Smooth muscle cell (in vitro differentiated cells): Measurements from ENCODE around the gene RFESD. TPM values are rescaled to one million over a fixed set of nuclear protein-coding genes. Genes with fewer than 3 reads are reported as not detected.
A peak's percentile ranks its signal among the peaks of the same experiment; 100 is the strongest.

ENCODE experiments used
- DNase-seq: peaks from one replicate; lab custom pipeline; 2025; ENCODE audit not compliant: unreplicated experiment; lab: John Stamatoyannopoulos, UW
- H2AFZ ChIP-seq: fragments of 200-600 bp; sonication (generic); 2 replicates; pipeline ENCODE4 v1.6.0; 2016; ENCODE audit warnings: antibody characterized with exemption, low read depth, mild to moderate bottlenecking
- H3F3A ChIP-seq: fragments of 200-600 bp; sonication (generic); 2 replicates; pipeline ENCODE4 v1.6.0; 2017; ENCODE audit warnings: antibody characterized with exemption, low read depth
- H3K27ac ChIP-seq: fragments of 200-600 bp; sonication (generic); 2 replicates; pipeline ENCODE4 v1.5.1; 2016; ENCODE audit warnings: low read depth, mild to moderate bottlenecking
- H3K27me3 ChIP-seq: fragments of 200-600 bp; sonication (generic); 2 replicates; pipeline ENCODE4 v1.6.1; 2016; ENCODE audit warnings: low read depth, mild to moderate bottlenecking
- H3K36me3 ChIP-seq: fragments of 200-600 bp; sonication (generic); 2 replicates; pipeline ENCODE4 v1.5.1; 2016; ENCODE audit warnings: low read depth
- H3K4me1 ChIP-seq: fragments of 200-600 bp; sonication (generic); 2 replicates; pipeline ENCODE4 v1.5.1; 2016; ENCODE audit warnings: low read depth
- H3K4me2 ChIP-seq: fragments of 200-600 bp; sonication (generic); 2 replicates; pipeline ENCODE4 v1.6.0; 2016; ENCODE audit warnings: mild to moderate bottlenecking
- H3K4me3 ChIP-seq: fragments of 200-600 bp; sonication (generic); 2 replicates; pipeline ENCODE4 v1.5.1; 2016; ENCODE audit warnings: mild to moderate bottlenecking
- H3K79me2 ChIP-seq: fragments of 200-600 bp; sonication (generic); 2 replicates; pipeline ENCODE4 v1.6.0; 2016; ENCODE audit warnings: low read depth, mild to moderate bottlenecking
- H3K9ac ChIP-seq: fragments of 200-600 bp; sonication (generic); 2 replicates; pipeline ENCODE4 v1.6.0; 2016; ENCODE audit warnings: low read depth
- H3K9me3 ChIP-seq: fragments of 200-600 bp; sonication (generic); replicated peaks from 2 replicates; pipeline ENCODE4 v1.5.1; 2016; ENCODE audit warnings: low read depth
- H4K20me1 ChIP-seq: fragments of 200-600 bp; sonication (generic); 2 replicates; pipeline ENCODE4 v1.6.0; 2016; ENCODE audit warnings: low read depth
- WGBS: methylation state at CpG from one replicate; pipeline ENCODE4 v1.1.7; 2016; ENCODE audit warnings: low lambda C conversion rate; 5-methylcytosine and 5-hydroxymethylcytosine counted together
- polyA plus RNA-seq: library from polyadenylated mRNA; unstranded; fragments of >200 nt; fragmentation: Nextera tagmentation; extraction: Ambion mirVana; gene quantifications from 2 replicates; pipeline ENCODE4 v1.2.1, GENCODE V29; 2016
- total RNA-seq: library from RNA; depleted of rRNA; stranded (reverse); fragments of >200 nt; gene quantifications from 2 replicates; pipeline ENCODE4 v1.2.3, GENCODE V29; 2014
- TF ChIP-seq, protein P1 (sequence below): fragments of 200-600 bp; sonication (generic); IDR thresholded peaks from 2 replicates; pipeline ENCODE4 v1.5.1; 2017; ENCODE audit warnings: borderline replicate concordance, mild to moderate bottlenecking, antibody characterized with exemption; ENCODE audit not compliant: insufficient read depth, poor library complexity, severe bottlenecking

Gene RFESD
- total and polyA plus RNA-seq, 2 experiments from 2014 or later = 3.6 to 6.8 TPM

DNA sequence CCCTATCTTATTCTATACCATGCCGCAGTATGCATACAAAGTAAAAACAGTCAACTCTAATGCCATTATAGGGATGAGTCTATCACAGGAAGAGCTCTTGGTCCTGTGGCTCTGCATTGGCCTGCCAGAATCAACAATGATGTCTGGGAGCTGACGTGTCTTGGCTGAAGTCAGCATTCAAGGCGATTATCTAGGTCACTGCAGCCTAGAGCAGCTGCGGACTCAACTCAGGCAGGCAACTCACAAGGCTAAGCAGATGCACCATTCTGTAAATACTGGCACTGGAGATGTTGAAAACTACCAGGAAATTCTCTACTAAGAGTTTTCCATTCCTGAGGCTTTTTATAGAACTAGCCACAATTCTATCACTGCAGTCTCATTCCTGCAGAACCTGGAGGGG lies 23.0 kb downstream of the RFESD start:
- H3K27me3 ChIP-seq = no peaks in the 10 kb centered on the region
- DNase-seq = no peak
- no peak overlapping the region for H3K4me3 ChIP-seq
- no peaks in the 10 kb centered on the region for H4K20me1 ChIP-seq
- peak overlapping the region; percentile 66 for H3K4me2 ChIP-seq
- H3F3A ChIP-seq = peaks cover 10% of the 10 kb centered on the region
- 8% methylated on average over 4 of the region's 4 CpGs for WGBS
- H3K79me2 ChIP-seq = no peaks in the 10 kb centered on the region
- TF ChIP-seq, protein P1, sequence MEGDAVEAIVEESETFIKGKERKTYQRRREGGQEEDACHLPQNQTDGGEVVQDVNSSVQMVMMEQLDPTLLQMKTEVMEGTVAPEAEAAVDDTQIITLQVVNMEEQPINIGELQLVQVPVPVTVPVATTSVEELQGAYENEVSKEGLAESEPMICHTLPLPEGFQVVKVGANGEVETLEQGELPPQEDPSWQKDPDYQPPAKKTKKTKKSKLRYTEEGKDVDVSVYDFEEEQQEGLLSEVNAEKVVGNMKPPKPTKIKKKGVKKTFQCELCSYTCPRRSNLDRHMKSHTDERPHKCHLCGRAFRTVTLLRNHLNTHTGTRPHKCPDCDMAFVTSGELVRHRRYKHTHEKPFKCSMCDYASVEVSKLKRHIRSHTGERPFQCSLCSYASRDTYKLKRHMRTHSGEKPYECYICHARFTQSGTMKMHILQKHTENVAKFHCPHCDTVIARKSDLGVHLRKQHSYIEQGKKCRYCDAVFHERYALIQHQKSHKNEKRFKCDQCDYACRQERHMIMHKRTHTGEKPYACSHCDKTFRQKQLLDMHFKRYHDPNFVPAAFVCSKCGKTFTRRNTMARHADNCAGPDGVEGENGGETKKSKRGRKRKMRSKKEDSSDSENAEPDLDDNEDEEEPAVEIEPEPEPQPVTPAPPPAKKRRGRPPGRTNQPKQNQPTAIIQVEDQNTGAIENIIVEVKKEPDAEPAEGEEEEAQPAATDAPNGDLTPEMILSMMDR = no peak
- no peaks in the 10 kb centered on the region for H3K36me3 ChIP-seq
- peak overlapping the region; percentile 50 for H3K9ac ChIP-seq
- H3K27ac ChIP-seq = peak overlapping the region; percentile 94
- peaks cover 13% of the 10 kb centered on the region for H3K4me1 ChIP-seq
- no peaks in the 10 kb centered on the region for H3K9me3 ChIP-seq
- H2AFZ ChIP-seq = peak overlapping the region; percentile 40

DNA sequence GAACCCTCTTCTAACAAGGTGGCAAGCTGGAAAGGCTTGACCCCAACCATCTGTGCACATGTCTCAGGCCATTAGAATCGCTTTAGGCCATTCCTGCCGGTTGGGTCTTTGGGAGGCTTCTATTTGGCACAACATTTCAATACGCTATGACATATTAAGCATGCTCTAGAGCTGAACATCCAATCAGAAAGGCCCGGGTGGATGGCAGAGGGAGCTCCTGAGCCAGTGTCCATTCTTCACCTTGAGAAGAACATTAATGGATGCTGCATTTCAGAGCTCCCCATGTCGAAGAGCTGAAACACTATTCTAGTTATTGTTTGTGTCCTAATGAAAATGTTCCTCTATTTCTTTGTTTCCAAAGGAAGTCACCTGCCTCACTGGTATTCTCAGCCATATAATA lies 23.4 kb downstream of the RFESD start:
- H2AFZ ChIP-seq = no peak overlapping the region
- WGBS = 94% methylated on average over 5 of the region's 5 CpGs
- H3K36me3 ChIP-seq = no peaks in the 10 kb centered on the region
- TF ChIP-seq, protein P1 = no peak
- H3F3A ChIP-seq = peaks cover 10% of the 10 kb centered on the region
- DNase-seq = no peak
- H3K9me3 ChIP-seq = no peaks in the 10 kb centered on the region
- no peaks in the 10 kb centered on the region for H3K27me3 ChIP-seq
- H3K4me3 ChIP-seq = no peak overlapping the region
- no peaks in the 10 kb centered on the region for H3K79me2 ChIP-seq
- no peak overlapping the region for H3K9ac ChIP-seq
- peak overlapping the region; percentile 27 for H3K4me2 ChIP-seq
- peak overlapping the region; percentile 94 for H3K27ac ChIP-seq
- H3K4me1 ChIP-seq = peaks cover 12% of the 10 kb centered on the region
- H4K20me1 ChIP-seq = no peaks in the 10 kb centered on the region

DNA sequence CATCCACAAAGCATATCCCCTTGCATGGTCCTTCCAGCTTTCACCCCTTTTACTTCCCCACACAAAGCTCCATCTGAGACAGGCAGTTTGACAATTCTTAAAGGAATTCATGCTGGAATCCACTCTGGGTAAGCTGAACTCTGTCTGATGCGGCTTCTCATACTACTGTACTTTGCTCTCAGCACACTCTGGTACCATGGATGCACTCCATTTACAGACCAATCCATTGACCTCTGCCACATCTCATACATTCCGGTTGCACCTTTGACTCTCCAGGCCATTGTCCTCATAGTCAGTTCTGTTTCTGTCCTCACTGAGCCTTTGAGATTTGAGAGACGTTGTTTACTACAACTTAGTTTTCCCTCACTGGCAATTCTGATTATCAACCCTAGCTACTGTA lies 24.0 kb downstream of the RFESD start:
- H3K4me2 ChIP-seq = peak overlapping the region; percentile 27
- no peak overlapping the region for H2AFZ ChIP-seq
- no peaks in the 10 kb centered on the region for H3K27me3 ChIP-seq
- 92% methylated on average over 3 of the region's 3 CpGs for WGBS
- H3K4me1 ChIP-seq = peaks cover 12% of the 10 kb centered on the region
- no peak overlapping the region for H3K9ac ChIP-seq
- no peaks in the 10 kb centered on the region for H3K36me3 ChIP-seq
- TF ChIP-seq, protein P1 = no peak
- peak overlapping the region; percentile 94 for H3K27ac ChIP-seq
- no peaks in the 10 kb centered on the region for H3K79me2 ChIP-seq
- H4K20me1 ChIP-seq = no peaks in the 10 kb centered on the region
- no peak overlapping the region for H3K4me3 ChIP-seq
- DNase-seq = no peak
- H3K9me3 ChIP-seq = no peaks in the 10 kb centered on the region
- peaks cover 10% of the 10 kb centered on the region for H3F3A ChIP-seq

DNA sequence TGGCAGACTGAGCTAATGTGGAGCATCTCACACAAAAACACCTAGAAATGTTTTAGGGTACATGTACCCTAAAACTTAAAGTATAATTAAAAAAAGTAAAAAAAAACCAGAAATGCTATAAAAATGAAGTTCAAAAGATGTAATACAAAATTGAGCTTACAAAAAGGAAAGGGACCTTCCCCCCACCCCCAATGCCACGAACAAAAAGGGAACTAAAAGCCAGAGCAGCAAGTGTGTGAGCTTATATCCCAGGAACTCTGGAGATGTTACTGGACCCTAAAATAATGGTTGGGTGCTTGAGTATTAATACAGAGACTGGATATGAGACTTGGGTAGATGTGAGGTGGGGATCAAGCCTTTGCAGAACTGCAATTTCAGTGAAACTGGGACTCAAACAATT lies 25.2 kb downstream of the RFESD start:
- no peak for DNase-seq
- no peak overlapping the region for H3K4me3 ChIP-seq
- no peak overlapping the region for H2AFZ ChIP-seq
- H3K4me1 ChIP-seq = peaks cover 12% of the 10 kb centered on the region
- no peak overlapping the region for H3K4me2 ChIP-seq
- peaks cover 10% of the 10 kb centered on the region for H3F3A ChIP-seq
- no peaks in the 10 kb centered on the region for H3K27me3 ChIP-seq
- no peaks in the 10 kb centered on the region for H4K20me1 ChIP-seq
- TF ChIP-seq, protein P1 = no peak
- WGBS = 90% methylated on average over 1 of the region's 1 CpG
- no peaks in the 10 kb centered on the region for H3K9me3 ChIP-seq
- no peak overlapping the region for H3K27ac ChIP-seq
- no peaks in the 10 kb centered on the region for H3K36me3 ChIP-seq
- no peak overlapping the region for H3K9ac ChIP-seq
- no peaks in the 10 kb centered on the region for H3K79me2 ChIP-seq
